H9 (cell line): Measurements from ENCODE around the gene ASTN2. TPM values are rescaled to one million over a fixed set of nuclear protein-coding genes. Genes with fewer than 3 reads are reported as not detected.

Experiments
- DNase-seq: peaks from one replicate; pipeline ENCODE4 v3.0.0-alpha.2; 2017
- H2AFZ ChIP-seq: one replicate; pipeline ENCODE4 v1.6.1; 2013; ENCODE audit warnings: mild to moderate bottlenecking, low read length, control low read depth, moderate library complexity
- H2AK5ac ChIP-seq: 2 replicates; pipeline ENCODE4 v1.6.1; 2013; ENCODE audit warnings: low read length, control low read depth, mixed read lengths; ENCODE audit not compliant: insufficient read length
- H2BK120ac ChIP-seq: one replicate; pipeline ENCODE4 v1.6.1; 2013; ENCODE audit warnings: low read depth, mild to moderate bottlenecking, low read length, control low read depth, inconsistent platforms; ENCODE audit not compliant: poor library complexity, severe bottlenecking
- H2BK12ac ChIP-seq: 2 replicates; pipeline ENCODE4 v1.6.1; 2013; ENCODE audit warnings: low read length, control low read depth, mixed read lengths, low read depth; ENCODE audit not compliant: insufficient read length
- H2BK15ac ChIP-seq: 2 replicates; pipeline ENCODE4 v1.6.1; 2013; ENCODE audit warnings: low read depth, low read length, control low read depth
- H2BK20ac ChIP-seq: one replicate; pipeline ENCODE4 v1.6.1; 2013; ENCODE audit warnings: low read depth, mild to moderate bottlenecking, low read length, control low read depth, inconsistent platforms; ENCODE audit not compliant: poor library complexity, severe bottlenecking
- H2BK5ac ChIP-seq: 2 replicates; pipeline ENCODE4 v1.6.1; 2013; ENCODE audit warnings: low read length, control low read depth, mixed read lengths; ENCODE audit not compliant: insufficient read length
- H3K14ac ChIP-seq: 2 replicates; pipeline ENCODE4 v1.6.1; 2013; ENCODE audit warnings: low read length, control low read depth; ENCODE audit not compliant: insufficient read depth
- H3K18ac ChIP-seq: 2 replicates; pipeline ENCODE4 v1.6.1; 2013; ENCODE audit warnings: low read depth, mild to moderate bottlenecking, mixed read lengths, low read length, control low read depth; ENCODE audit not compliant: insufficient read length
- H3K23ac ChIP-seq: 2 replicates; pipeline ENCODE4 v1.6.1; 2013; ENCODE audit warnings: low read length, control low read depth, mixed read lengths, low read depth; ENCODE audit not compliant: insufficient read length
- H3K23me2 ChIP-seq: 2 replicates; pipeline ENCODE4 v1.6.1; 2013; ENCODE audit warnings: low read depth, mild to moderate bottlenecking, mixed read lengths, low read length, control low read depth; ENCODE audit not compliant: insufficient read length, poor library complexity, severe bottlenecking
- H3K27ac ChIP-seq: 2 replicates; pipeline ENCODE4 v1.5.1; 2013; ENCODE audit warnings: low read length, control low read depth, mixed read lengths, low read depth; ENCODE audit not compliant: insufficient read length
- H3K27me3 ChIP-seq: 2 replicates; pipeline ENCODE4 v1.6.1; 2013; ENCODE audit warnings: low read length, control low read depth, inconsistent platforms; ENCODE audit not compliant: insufficient read depth
- H3K4ac ChIP-seq: 2 replicates; pipeline ENCODE4 v1.6.1; 2013; ENCODE audit warnings: low read depth, mild to moderate bottlenecking, control low read depth, inconsistent platforms, low read length, moderate library complexity
- H3K4me1 ChIP-seq: 2 replicates; pipeline ENCODE4 v1.6.1; 2013; ENCODE audit warnings: low read length, control low read depth, inconsistent platforms; ENCODE audit not compliant: insufficient read depth
- H3K4me2 ChIP-seq: 2 replicates; pipeline ENCODE4 v1.6.1; 2013; ENCODE audit warnings: low read length, control low read depth, mixed read lengths; ENCODE audit not compliant: insufficient read length, insufficient read depth
- H3K56ac ChIP-seq: 2 replicates; pipeline ENCODE4 v1.6.1; 2013; ENCODE audit warnings: low read depth, mild to moderate bottlenecking, mixed read lengths, low read length, control low read depth; ENCODE audit not compliant: insufficient read length
- H3K79me1 ChIP-seq: 2 replicates; pipeline ENCODE4 v1.6.1; 2013; ENCODE audit warnings: low read depth, mild to moderate bottlenecking, moderate library complexity, low read length, control low read depth, inconsistent platforms; ENCODE audit not compliant: insufficient read depth, poor library complexity, severe bottlenecking
- H3K79me2 ChIP-seq: 2 replicates; pipeline ENCODE4 v1.6.1; 2013; ENCODE audit warnings: low read length, control low read depth, inconsistent platforms; ENCODE audit not compliant: insufficient read depth
- H3K9ac ChIP-seq: 2 replicates; pipeline ENCODE4 v1.6.1; 2013; ENCODE audit warnings: low read length, control low read depth, mixed read lengths; ENCODE audit not compliant: insufficient read length; ENCODE audit errors: extremely low read depth
- H3K9me3 ChIP-seq: one replicate; pipeline ENCODE4 v1.6.1; 2013; ENCODE audit warnings: low read depth, low read length, inconsistent platforms; ENCODE audit not compliant: control insufficient read depth
- H3T11ph ChIP-seq: one replicate; pipeline ENCODE4 v1.6.1; 2013; ENCODE audit warnings: mild to moderate bottlenecking, low read length, control low read depth, inconsistent platforms
- H4K20me1 ChIP-seq: one replicate; pipeline ENCODE4 v1.6.1; 2013; ENCODE audit not compliant: control insufficient read depth, insufficient read length, insufficient read depth
- H4K5ac ChIP-seq: 2 replicates; pipeline ENCODE4 v1.6.1; 2013; ENCODE audit warnings: low read depth, mild to moderate bottlenecking, mixed read lengths, low read length, control low read depth; ENCODE audit not compliant: insufficient read length
- H4K8ac ChIP-seq: replicated peaks from 2 replicates; pipeline ENCODE4 v1.6.1; 2013; ENCODE audit warnings: low read length, control low read depth, mixed read lengths, low read depth; ENCODE audit not compliant: insufficient read length
- H4K91ac ChIP-seq: 2 replicates; pipeline ENCODE4 v1.6.1; 2013; ENCODE audit warnings: low read depth, mild to moderate bottlenecking, moderate library complexity, mixed read lengths, low read length, control low read depth; ENCODE audit not compliant: insufficient read length
- H3K27ac Mint-ChIP-seq, 3 experiments: 2 replicates in 2 of 3; 3 replicates in 1 of 3; pipeline ENCODE4 v1.8.0; 2020 to 2021; ENCODE audit warnings: mixed read lengths in 3 of 3, mild to moderate bottlenecking in 1 of 3, moderate library complexity in 1 of 3
- H3K27me3 Mint-ChIP-seq: 2 replicates; pipeline ENCODE4 v1.8.0; 2021; ENCODE audit warnings: low read depth, mild to moderate bottlenecking, moderate library complexity, mixed read lengths
- H3K36me3 Mint-ChIP-seq, 3 experiments: 2 replicates in 2 of 3; 3 replicates in 1 of 3; pipeline ENCODE4 v1.8.0; 2020 to 2021; ENCODE audit warnings: low read depth in 3 of 3, mixed read lengths in 3 of 3; ENCODE audit not compliant: insufficient read depth in 1 of 3
- H3K4me1 Mint-ChIP-seq, 2 experiments: 2 replicates each; pipeline ENCODE4 v1.8.0; 2020; ENCODE audit warnings: mixed read lengths in 2 of 2
- H3K4me3 Mint-ChIP-seq, 2 experiments: 2 replicates in 1 of 2; 3 replicates in 1 of 2; pipeline ENCODE4 v1.8.0; 2020 to 2021; ENCODE audit warnings: mild to moderate bottlenecking in 2 of 2, mixed read lengths in 2 of 2, moderate library complexity in 1 of 2
- H3K9me3 Mint-ChIP-seq, 2 experiments: 2 replicates in 1 of 2; 3 replicates in 1 of 2; pipeline ENCODE4 v1.8.0; 2020; ENCODE audit warnings: mild to moderate bottlenecking in 2 of 2, mixed read lengths in 2 of 2, moderate library complexity in 1 of 2
- CTCF ChIP-seq: fragments of 200-600 bp; sonication (generic); conservative IDR thresholded peaks from 3 replicates; pipeline ENCODE4 v1.8.0; 2021; ENCODE audit warnings: antibody characterized with exemption, mild to moderate bottlenecking
- WGBS: extraction: QIAGEN DNeasy Blood & Tissue Kit; methylation state at CpG from one replicate; pipeline ENCODE4 v1.1.7; 2013; ENCODE audit warnings: missing lambda C conversion rate, low lambda C conversion rate, mixed read lengths; ENCODE audit not compliant: insufficient read length; ENCODE audit errors: extremely low coverage; 5-methylcytosine and 5-hydroxymethylcytosine counted together
- total RNA-seq: library from RNA; stranded (reverse); gene quantifications from 2 replicates; pipeline ENCODE4 v1.2.1, GENCODE V29; 2021

The ASTN2 gene
- total RNA-seq, 1 experiment from 2014 or later = 9.7 TPM

DNA sequence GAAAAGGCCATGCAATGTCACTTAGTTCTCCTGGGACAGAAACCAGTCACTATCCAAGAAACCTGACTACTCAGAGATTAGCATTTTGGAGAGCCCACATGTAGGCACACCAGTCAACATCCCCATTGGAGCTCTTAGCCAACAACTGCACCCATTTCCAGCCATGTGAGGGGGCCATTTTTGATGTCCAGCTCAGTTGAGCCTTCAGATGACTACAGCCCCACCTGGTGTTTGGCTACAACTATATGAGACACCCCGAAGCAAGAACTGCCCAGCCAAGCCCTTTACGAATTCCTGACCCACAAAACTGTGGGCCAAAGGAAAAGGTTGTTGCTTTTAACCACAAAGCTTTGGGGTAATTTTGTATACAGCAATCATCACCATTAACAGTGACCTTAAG lies 300.1 kb downstream of the ASTN2 start:
- H3K14ac ChIP-seq = no peak overlapping the region
- no peaks in the 10 kb centered on the region for H4K20me1 ChIP-seq
- H3K36me3 Mint-ChIP-seq = no peaks in the 10 kb centered on the region
- no peaks in the 10 kb centered on the region for H3K23me2 ChIP-seq
- H3K79me2 ChIP-seq = no peaks in the 10 kb centered on the region
- no peaks in the 10 kb centered on the region for H3K9me3 Mint-ChIP-seq
- no peaks in the 10 kb centered on the region for H3K9me3 ChIP-seq
- H2BK5ac ChIP-seq = no peak overlapping the region
- H2AFZ ChIP-seq = no peak overlapping the region
- no peak overlapping the region for H2BK12ac ChIP-seq
- H3K4ac ChIP-seq = no peak overlapping the region
- no peak overlapping the region for H4K8ac ChIP-seq
- no peak overlapping the region for H3K18ac ChIP-seq
- H3K27me3 Mint-ChIP-seq = no peaks in the 10 kb centered on the region; the same call in 1 of the 2 replicates
- H3K9ac ChIP-seq = no peak overlapping the region
- no peak overlapping the region for H3K56ac ChIP-seq
- no peak overlapping the region for H3K23ac ChIP-seq
- H3K4me1 Mint-ChIP-seq = no peaks in the 10 kb centered on the region
- no peak overlapping the region for H4K5ac ChIP-seq
- no peak overlapping the region for H2AK5ac ChIP-seq
- no peak overlapping the region for H3K27ac ChIP-seq
- H3K4me1 ChIP-seq = no peaks in the 10 kb centered on the region
- H3K27me3 ChIP-seq = no peaks in the 10 kb centered on the region
- no peak overlapping the region for H3K4me3 Mint-ChIP-seq
- no peak overlapping the region for H2BK15ac ChIP-seq
- peak; percentile 20; the same call in 1 of the 3 replicates for TF ChIP-seq CTCF
- no peaks in the 10 kb centered on the region for H3K79me1 ChIP-seq
- no peak overlapping the region for H4K91ac ChIP-seq
- H2BK20ac ChIP-seq = no peak overlapping the region
- no peak overlapping the region for H2BK120ac ChIP-seq
- no peak overlapping the region for H3K4me2 ChIP-seq
- H3T11ph ChIP-seq = no peak overlapping the region
- whole genome bisulfite sequencing = no CpG with 5 or more reads among the region's 2 CpGs
- DNase-seq = peak; percentile 31
- H3K27ac Mint-ChIP-seq = no peak overlapping the region
